PC-3 (cell line): Measurements from ENCODE around the gene STK16. TPM values are rescaled to one million over a fixed set of nuclear protein-coding genes. Genes with fewer than 3 reads are reported as not detected.

Source experiments
- ATAC-seq: fragments of 200-7000 bp; cut with Tn5 transposase; 2 replicates; pipeline ENCODE4 v1.9.1; 2020; ENCODE audit warnings: mild to moderate bottlenecking, moderate library complexity
- BruUV-seq: library from RNA; stranded (reverse); fragments of 400-500 nt; replicated peaks from 2 replicates; lab custom pipeline; 2021; lab: Mats Ljungman, UMichigan
- CTCF ChIA-PET: fragments of 300-600 bp; sonication (Branson Sonifier 250); formaldehyde crosslinking; loops from one replicate; lab custom pipeline; 2022; ENCODE audit warnings: antibody characterized with exemption; lab: Charles Lee
- POLR2A ChIA-PET: fragments of 300-600 bp; sonication (Branson Sonifier 250); formaldehyde crosslinking; loops from one replicate; lab custom pipeline; 2022; ENCODE audit warnings: antibody characterized with exemption; ENCODE audit not compliant: unreplicated experiment; lab: Charles Lee
- DNase-seq: peaks from one replicate; pipeline ENCODE4 v3.0.0-alpha.2; 2015
- H2AFZ ChIP-seq: fragments of 300-600 bp; sonication (generic); 2 replicates; pipeline ENCODE4 v1.6.0; 2016; ENCODE audit warnings: antibody characterized with exemption, low read length
- H3F3A ChIP-seq: fragments of 300-600 bp; sonication (generic); one replicate; pipeline ENCODE4 v1.6.0; 2017; ENCODE audit warnings: antibody characterized with exemption, low read length, control low read depth, mild to moderate bottlenecking; ENCODE audit not compliant: unreplicated experiment
- H3K27ac ChIP-seq: fragments of 300-600 bp; sonication (generic); 2 replicates; pipeline ENCODE4 v1.5.1; 2016; ENCODE audit warnings: mild to moderate bottlenecking, low read length
- H3K27me3 ChIP-seq: fragments of 300-600 bp; sonication (generic); 2 replicates; pipeline ENCODE4 v1.6.1; 2016; ENCODE audit warnings: low read length, mixed read lengths
- H3K36me3 ChIP-seq: fragments of 300-600 bp; sonication (generic); 2 replicates; pipeline ENCODE4 v1.6.1; 2016; ENCODE audit warnings: low read depth, mixed run types, low read length, mixed read lengths
- H3K4me1 ChIP-seq: fragments of 300-600 bp; sonication (generic); 2 replicates; pipeline ENCODE4 v1.5.1; 2016; ENCODE audit warnings: low read length; ENCODE audit not compliant: insufficient read depth
- H3K4me2 ChIP-seq: fragments of 300-600 bp; sonication (generic); 2 replicates; pipeline ENCODE4 v1.6.0; 2016; ENCODE audit warnings: low read length
- H3K4me3 ChIP-seq: fragments of 300-600 bp; sonication (generic); 2 replicates; pipeline ENCODE4 v1.5.1; 2016; ENCODE audit warnings: mild to moderate bottlenecking, low read length, mixed read lengths
- H3K79me2 ChIP-seq: fragments of 300-600 bp; sonication (generic); 2 replicates; pipeline ENCODE4 v1.6.1; 2017; ENCODE audit warnings: low read length, mixed read lengths
- H3K9ac ChIP-seq: fragments of 300-600 bp; sonication (generic); 2 replicates; pipeline ENCODE4 v1.6.0; 2016; ENCODE audit warnings: mild to moderate bottlenecking, low read length
- H3K9me2 ChIP-seq: fragments of 300-600 bp; sonication (generic); replicated peaks from 2 replicates; pipeline ENCODE4 v1.6.1; 2016; ENCODE audit warnings: mixed run types, low read length, mixed read lengths
- H3K9me3 ChIP-seq: fragments of 300-600 bp; sonication (generic); 2 replicates; pipeline ENCODE4 v1.6.1; 2016; ENCODE audit warnings: low read length, mixed read lengths
- H4K20me1 ChIP-seq: fragments of 300-600 bp; sonication (generic); 2 replicates; pipeline ENCODE4 v1.6.1; 2016; ENCODE audit warnings: low read length, mixed read lengths
- EZH2 ChIP-seq: fragments of 300-600 bp; sonication (generic); IDR thresholded peaks from one replicate; pipeline ENCODE4 v1.6.1; 2017; ENCODE audit warnings: antibody characterized with exemption, mild to moderate bottlenecking, low read length; ENCODE audit not compliant: unreplicated experiment
- EZH2phosphoT487 ChIP-seq: fragments of 300-600 bp; sonication (generic); IDR thresholded peaks from 2 replicates; pipeline ENCODE4 v1.6.1; 2018; ENCODE audit warnings: mild to moderate bottlenecking, antibody characterized with exemption, low read length, borderline replicate concordance
- intact Hi-C: fragments of 100-400 bp; cut with micrococcal nuclease; formaldehyde crosslinking; loops from 2 replicates; pipeline ENCODE4 v1.9.0; 2023
- total RNA-seq: library from RNA; depleted of rRNA; stranded (reverse); fragments of >200 nt; gene quantifications from 2 replicates; pipeline ENCODE4 v1.2.3, GENCODE V29; 2014
- TF ChIP-seq, protein P1 (sequence below): fragments of 300-600 bp; sonication (generic); conservative IDR thresholded peaks from 2 replicates; pipeline ENCODE4 v1.5.1; 2017; ENCODE audit warnings: antibody characterized with exemption, low read depth, mild to moderate bottlenecking, low read length

Gene STK16
- total RNA-seq, 1 experiment from 2014 or later, result 16.3 TPM

- TF ChIP-seq EZH2 (no peak), EZH2phosphoT487 (no peak)
- TF ChIP-seq, protein P1, sequence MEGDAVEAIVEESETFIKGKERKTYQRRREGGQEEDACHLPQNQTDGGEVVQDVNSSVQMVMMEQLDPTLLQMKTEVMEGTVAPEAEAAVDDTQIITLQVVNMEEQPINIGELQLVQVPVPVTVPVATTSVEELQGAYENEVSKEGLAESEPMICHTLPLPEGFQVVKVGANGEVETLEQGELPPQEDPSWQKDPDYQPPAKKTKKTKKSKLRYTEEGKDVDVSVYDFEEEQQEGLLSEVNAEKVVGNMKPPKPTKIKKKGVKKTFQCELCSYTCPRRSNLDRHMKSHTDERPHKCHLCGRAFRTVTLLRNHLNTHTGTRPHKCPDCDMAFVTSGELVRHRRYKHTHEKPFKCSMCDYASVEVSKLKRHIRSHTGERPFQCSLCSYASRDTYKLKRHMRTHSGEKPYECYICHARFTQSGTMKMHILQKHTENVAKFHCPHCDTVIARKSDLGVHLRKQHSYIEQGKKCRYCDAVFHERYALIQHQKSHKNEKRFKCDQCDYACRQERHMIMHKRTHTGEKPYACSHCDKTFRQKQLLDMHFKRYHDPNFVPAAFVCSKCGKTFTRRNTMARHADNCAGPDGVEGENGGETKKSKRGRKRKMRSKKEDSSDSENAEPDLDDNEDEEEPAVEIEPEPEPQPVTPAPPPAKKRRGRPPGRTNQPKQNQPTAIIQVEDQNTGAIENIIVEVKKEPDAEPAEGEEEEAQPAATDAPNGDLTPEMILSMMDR, result no peak
- H3K9ac ChIP-seq, result no peak overlapping the region
- H3K9me2 ChIP-seq, result no peaks in the 10 kb centered on the region
- H4K20me1 ChIP-seq, result no peaks in the 10 kb centered on the region
- BruUV-seq, result no TSS peak
- no peak overlapping the region for H3K4me3 ChIP-seq
- no peak for ATAC-seq
- no peak overlapping the region for H3K27ac ChIP-seq
- no peaks in the 10 kb centered on the region for H3K36me3 ChIP-seq
- no peak for DNase-seq
- ChIA-PET CTCF (no interaction called here), POLR2A (no interaction called here)
- intact Hi-C loops, result no loop called here
- no peak overlapping the region for H3K4me2 ChIP-seq
- H3K4me1 ChIP-seq, result peaks cover 20% of the 10 kb centered on the region
- peaks cover 5% of the 10 kb centered on the region; the same call in 1 of the 2 replicates for H3K79me2 ChIP-seq
- no peak overlapping the region for H2AFZ ChIP-seq
- no peaks in the 10 kb centered on the region for H3K9me3 ChIP-seq
- no peaks in the 10 kb centered on the region for H3F3A ChIP-seq
- no peaks in the 10 kb centered on the region for H3K27me3 ChIP-seq
Observed at GRCh38 chr2:219204425-219205164, 40.7 kb upstream of the STK16 start.

GRCh38 chr2:219205165-219205538 lies 40.1 kb upstream of the STK16 start:
- H3F3A ChIP-seq, result no peaks in the 10 kb centered on the region
- no peak overlapping the region for H3K4me3 ChIP-seq
- no peak overlapping the region for H2AFZ ChIP-seq
- no peaks in the 10 kb centered on the region for H3K27me3 ChIP-seq
- no peak overlapping the region for H3K27ac ChIP-seq
- H3K4me2 ChIP-seq, result no peak overlapping the region
- H3K9me3 ChIP-seq, result no peaks in the 10 kb centered on the region
- intact Hi-C loops, result no loop called here
- peaks cover 20% of the 10 kb centered on the region for H3K4me1 ChIP-seq
- no TSS peak for BruUV-seq
- H3K36me3 ChIP-seq, result no peaks in the 10 kb centered on the region
- TF ChIP-seq EZH2phosphoT487, result no peak
- no peak for TF ChIP-seq EZH2
- TF ChIP-seq, protein P1, result no peak
- POLR2A ChIA-PET, result no interaction called here
- H3K9me2 ChIP-seq, result no peaks in the 10 kb centered on the region
- H4K20me1 ChIP-seq, result no peaks in the 10 kb centered on the region
- ATAC-seq, result no peak
- no peak overlapping the region for H3K9ac ChIP-seq
- DNase-seq, result no peak
- H3K79me2 ChIP-seq, result peaks cover 5% of the 10 kb centered on the region; the same call in 1 of the 2 replicates
- CTCF ChIA-PET, result no interaction called here

DNA sequence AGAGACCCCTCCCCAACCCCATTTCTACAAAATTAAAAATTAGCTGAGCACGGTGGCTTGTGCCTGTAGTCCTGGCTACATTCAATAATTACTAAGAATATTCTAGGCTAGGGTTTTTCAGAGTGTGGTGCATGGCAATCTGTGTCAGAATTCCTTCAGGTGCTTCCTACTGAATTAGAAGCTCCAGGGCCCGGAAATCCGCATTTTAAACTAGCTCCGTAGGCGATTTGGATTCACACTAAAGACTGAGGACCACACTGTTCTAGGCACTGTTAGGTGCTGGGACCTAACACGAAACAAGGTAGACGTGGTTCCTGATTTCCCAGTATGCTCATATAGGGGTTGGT lies 39.3 kb upstream of the STK16 start:
- Histone ChIP-seq H3K9me3 (no peaks in the 10 kb centered on the region), H3K4me3 (peak overlapping the region; percentile 66), H3K4me2 (peak overlapping the region; percentile 96), H3F3A (no peaks in the 10 kb centered on the region), H2AFZ (peak overlapping the region; percentile 66), H3K27me3 (no peaks in the 10 kb centered on the region), H3K27ac (peak overlapping the region; percentile 4), H3K36me3 (no peaks in the 10 kb centered on the region), H3K79me2 (peaks cover 5% of the 10 kb centered on the region; the same call in 1 of the 2 replicates), H4K20me1 (no peaks in the 10 kb centered on the region), H3K9ac (peak overlapping the region; percentile 56), H3K4me1 (peaks cover 20% of the 10 kb centered on the region), H3K9me2 (no peaks in the 10 kb centered on the region)
- intact Hi-C loops, result loop anchor here (1.0 kb wide), 1 partner anchor 29 kb away; no protein-coding TSS in a partner anchor
- TF ChIP-seq, protein P1, result no peak
- TF ChIP-seq EZH2phosphoT487 (no peak), EZH2 (no peak)
- DNase-seq (no peak), ATAC-seq (no peak)
- TSS peak; percentile 86 for BruUV-seq
- CTCF ChIA-PET, result interaction anchor here (0.6 kb wide), 1 partner anchor 335 kb away, joined by 3 read pairs; no protein-coding TSS in a partner anchor
- POLR2A ChIA-PET, result interaction anchor here (0.6 to 1.1 kb wide), 3 partner anchors 24 to 48 kb away, joined by 3 to 4 read pairs (median 3); partner anchors contain the start of genes ANKZF1, ATG9A and TUBA4A
